NCI-H1105 treated with DMSO at 0.1 percent for 48 hours (cell line): ENCODE measurements around the gene ISM1.

Experiments used
- DNase-seq: peaks from one replicate; lab custom pipeline; 2025; lab: John Stamatoyannopoulos, UW

Gene ISM1

DNA sequence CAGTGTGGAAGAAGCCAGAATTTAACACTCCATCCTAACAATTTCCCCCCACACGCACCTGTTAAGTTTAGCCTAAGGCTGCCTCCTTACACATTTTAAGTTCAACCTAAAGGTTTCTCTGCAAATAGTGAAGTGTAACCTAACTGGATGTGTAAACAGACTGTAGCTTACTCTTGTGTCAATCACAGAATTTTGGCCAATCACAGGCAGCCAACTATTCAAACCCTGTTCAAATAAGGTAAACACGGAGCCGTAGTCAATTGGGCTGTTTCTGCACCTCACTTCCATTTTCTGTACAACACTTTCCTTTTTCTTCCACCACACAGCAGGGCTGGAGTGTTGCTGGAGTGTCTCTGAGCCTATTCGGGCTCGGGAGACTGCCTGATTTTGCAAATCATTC is 92.1 kb downstream of the ISM1 start:
- no peak for DNase-seq

DNA sequence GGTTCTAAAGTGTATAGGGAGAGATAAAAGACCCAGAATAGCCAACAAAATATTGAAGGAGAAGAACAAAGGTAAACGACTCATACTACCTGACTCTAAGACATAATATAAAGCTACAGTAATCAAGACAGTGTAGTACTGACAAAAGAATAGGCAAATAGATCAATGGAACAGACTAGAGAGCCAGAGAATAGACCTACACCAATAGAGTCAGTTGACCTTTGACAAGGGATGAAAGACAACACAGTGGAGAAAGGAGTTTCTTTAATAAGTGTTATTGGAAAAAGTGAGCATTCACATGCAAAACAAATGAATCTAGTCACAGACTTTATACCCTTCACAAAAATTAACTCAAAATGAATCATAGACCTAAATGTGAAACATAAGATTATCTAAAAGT is 96.4 kb downstream of the ISM1 start:
- no peak for DNase-seq

GRCh38 chr20:13318871-13319521 is 97.9 kb downstream of the ISM1 start:
- DNase-seq: no peak

DNA sequence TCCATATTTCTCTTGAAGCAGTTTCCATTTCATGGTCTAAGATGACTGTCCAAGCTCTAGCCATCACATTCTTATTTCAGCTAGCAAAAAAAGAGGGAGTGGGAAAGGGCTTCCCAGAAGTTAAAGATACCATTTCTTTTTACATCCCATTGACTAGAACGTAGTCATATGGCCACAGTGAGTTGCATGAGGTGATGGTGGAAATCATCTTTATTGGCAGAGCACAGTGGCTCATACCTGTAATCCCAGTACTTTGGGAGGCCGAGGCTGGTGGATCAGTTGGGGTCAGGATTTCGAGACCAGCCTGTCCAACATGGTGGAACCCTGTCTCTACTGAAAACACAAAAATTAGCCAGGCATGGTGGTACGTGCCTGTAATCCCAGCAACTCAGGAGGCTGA is 99.6 kb downstream of the ISM1 start:
- DNase-seq: no peak

- no peak for DNase-seq
Measured at GRCh38 chr20:13321416-13321815, 100.3 kb downstream of the ISM1 start.

DNA sequence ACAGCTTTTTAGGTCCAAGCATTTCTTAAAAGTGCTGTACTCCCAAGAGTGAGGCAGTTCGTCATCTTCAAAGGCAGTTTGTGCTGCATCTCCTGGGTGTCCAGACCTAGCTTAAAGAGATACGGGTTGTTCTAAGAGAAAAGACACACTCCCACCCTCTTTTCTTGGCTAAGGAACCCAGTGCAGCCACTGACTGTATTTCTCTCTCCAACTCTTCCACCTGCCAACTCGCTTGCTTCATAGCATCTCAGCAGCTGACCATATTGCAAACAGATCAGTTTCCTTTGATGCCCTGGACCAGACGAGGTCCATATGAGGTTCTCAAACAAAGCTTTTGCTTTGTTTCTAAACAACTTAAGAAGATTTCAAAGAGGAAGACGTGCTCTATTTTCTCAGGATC is 101.1 kb downstream of the ISM1 start:
- DNase-seq: no peak

- no peak for DNase-seq
Measured at GRCh38 chr20:13322621-13323020, 101.5 kb downstream of the ISM1 start.

- no peak for DNase-seq
Measured at GRCh38 chr20:13325033-13325432, 104.0 kb downstream of the ISM1 start.

GRCh38 chr20:13325796-13326340 is 104.8 kb downstream of the ISM1 start:
- DNase-seq: no peak

- DNase-seq: no peak
Measured at GRCh38 chr20:13331536-13331935, 110.5 kb downstream of the ISM1 start.

DNA sequence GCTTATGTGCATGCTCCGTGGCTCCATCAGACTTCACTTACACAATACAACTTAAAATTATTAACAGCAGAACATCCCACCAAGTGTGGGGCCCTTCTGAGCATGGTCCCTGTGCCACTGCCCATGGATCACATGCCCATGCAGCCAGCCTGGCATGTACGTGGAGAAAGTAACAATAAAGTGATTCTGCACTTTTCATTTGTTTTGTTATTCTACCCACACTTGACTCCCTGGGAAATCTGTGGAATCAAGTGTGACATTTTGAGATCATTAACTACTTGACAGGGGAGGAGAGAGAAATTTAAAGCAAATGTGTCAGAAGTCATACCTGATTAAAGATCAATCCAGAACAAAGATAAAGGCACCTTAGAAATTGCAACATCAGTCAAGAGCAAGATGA is 112.0 kb downstream of the ISM1 start:
- no peak for DNase-seq

DNA sequence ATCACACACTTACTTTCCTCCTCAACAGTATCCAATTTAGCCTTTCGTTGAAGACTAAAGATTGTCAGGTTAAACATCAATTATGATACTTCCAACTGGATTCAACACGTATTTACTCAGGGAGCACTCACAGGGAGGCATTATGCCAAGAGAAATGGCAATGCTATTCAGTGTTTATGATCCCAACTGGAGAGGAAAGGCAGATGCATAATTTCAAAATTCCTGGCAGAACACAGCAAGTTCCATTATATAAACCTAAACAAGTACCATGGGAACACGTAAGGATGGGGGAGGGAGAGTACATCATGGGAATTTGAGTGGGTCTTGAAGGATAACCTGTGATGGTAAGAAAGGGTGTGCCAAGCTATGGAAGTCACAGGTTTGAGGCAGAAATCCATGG is 112.7 kb downstream of the ISM1 start:
- DNase-seq: peak; percentile 94

GRCh38 chr20:13336308-13337089 is 115.4 kb downstream of the ISM1 start:
- DNase-seq: no peak

DNA sequence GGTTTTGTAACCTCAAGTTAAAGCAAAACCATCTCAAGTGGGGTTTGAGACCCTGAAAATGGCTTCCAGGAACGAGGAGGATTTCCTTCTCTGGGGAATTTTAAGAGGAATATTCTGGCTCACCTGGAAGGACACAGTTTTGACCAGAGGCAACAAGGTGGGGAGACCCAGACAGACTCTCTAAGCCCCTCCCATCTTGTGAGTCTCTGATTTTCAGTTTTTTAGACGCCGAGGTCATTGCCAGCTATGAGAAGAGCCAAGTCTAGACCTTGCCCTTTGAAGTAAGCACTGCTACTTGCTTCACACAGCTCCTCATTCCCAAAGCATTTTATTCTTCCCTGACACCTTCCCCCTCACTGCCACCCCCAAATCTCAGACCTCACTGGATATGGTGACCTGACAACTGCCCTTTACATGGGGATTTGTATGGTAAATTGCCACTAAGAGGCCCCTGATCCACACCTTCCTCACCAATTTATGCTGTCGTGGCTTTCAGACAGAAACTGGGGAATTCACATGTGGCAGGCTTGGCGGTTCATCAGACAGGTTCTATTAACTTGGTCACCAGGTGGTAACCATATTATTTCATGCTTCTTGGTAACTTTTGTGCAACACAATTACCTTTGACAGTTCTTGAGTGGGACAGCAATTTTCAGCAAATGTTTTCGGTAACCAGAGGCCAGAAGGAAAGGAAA is 116.2 kb downstream of the ISM1 start:
- DNase-seq: no peak

DNA sequence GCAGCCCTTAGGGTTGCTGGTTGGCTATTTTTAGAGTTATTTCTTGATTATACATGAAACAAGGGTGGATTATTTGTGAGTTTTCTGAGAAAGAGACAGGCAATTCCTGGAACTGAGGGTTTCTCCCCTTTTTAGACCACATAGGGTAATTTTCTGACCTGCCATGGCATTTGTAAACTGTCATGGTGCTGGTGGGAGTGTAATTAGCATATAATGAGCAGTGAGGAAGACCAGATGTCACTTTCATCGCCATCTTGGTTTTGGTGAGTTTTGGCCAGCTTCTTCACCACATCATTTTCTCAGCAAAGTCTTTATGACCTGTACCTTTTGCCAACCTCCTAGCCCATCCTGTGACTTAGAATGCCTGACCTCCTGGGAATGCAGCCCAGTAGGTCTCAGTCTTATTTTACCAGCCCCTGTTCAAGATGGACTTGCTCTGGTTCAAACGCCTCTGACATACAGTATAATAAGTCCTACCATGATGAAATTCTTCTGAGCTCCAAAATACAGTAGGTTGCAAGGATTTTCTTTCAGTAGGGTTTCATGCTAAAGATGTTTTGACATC is 117.1 kb downstream of the ISM1 start:
- DNase-seq: no peak

DNA sequence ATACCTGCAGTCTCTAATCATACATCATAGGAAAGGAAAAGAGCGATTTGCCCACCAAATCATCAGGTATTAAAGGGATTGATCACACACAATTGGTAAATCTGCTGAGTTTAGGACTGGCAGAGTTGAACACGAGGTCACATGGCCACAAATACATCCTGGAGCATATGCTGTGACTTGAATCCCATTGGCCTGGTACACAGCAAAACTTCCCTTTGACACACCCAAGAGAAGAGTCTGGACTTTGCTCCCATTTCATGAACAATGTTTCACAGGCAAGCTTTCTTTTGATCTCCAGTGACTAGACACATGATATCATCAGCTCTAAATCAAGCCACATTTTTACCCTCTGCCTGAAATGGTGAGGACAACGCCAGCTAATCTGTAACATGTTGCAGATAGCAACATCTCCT is 117.9 kb downstream of the ISM1 start:
- no peak for DNase-seq

DNA sequence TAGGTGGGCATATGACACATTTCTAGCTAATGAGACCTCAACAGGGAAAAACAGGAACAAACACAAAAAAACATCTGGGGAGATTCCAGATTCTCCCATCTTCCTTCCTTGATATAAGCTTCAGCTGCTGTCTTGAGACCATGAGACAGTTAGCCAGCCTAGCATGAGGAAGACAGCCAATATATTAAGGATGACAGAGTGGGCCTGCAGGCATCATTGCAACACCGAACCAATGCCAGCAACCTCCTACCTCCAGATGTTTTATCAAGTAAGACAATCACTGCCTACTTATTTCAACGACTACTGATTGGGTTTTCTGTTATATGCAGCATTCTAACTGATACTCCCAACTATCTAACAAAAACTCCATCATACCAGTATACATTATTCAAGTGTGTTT is 119.0 kb downstream of the ISM1 start:
- no peak for DNase-seq

DNA sequence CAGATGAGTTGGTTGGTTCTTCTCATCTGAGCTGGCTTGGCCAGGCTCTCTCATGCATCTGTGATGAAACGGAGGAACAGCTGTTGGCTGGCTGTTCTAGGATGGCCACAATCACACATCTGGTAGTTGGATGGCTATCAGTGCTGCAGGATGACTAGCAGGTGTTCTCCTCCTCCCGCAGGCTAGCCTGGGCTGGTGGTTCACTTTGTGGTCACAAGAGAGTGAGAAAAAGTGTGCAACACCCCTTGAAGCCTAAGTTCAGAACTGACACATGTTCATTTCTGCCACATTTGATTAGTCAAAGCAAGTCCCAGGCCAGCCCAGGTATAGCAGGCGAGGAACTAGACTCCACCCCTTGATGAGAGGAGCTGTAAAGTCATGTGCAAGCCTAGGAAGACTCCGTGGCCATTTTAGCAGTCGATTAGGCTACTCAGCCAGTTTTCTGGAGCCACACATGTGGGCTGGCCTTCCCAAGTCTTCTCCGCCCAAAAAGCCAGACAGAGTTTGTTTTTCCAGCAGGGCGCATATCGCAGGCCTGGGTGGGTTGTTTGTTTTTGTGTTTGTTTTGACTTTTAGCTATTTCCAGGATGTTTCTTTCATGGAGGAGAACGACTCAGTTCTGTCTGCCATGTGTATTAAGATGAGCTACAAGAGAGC is 120.8 kb downstream of the ISM1 start:
- no peak for DNase-seq

GRCh38 chr20:13342469-13343242 is 121.6 kb downstream of the ISM1 start:
- DNase-seq: no peak

- DNase-seq: no peak
Measured at GRCh38 chr20:13344671-13345070, 123.6 kb downstream of the ISM1 start.
